GM06990 (cell line): ENCODE results near the gene WBP2.

ENCODE experiments used
- DNase-seq: peaks from one replicate; pipeline ENCODE4 v3.0.0-alpha.2; 2011; ENCODE audit not compliant: insufficient read length; ENCODE audit errors: extremely low read depth
- H3K27me3 ChIP-seq: replicated peaks from 2 replicates; pipeline ENCODE4 v1.6.0; 2011; ENCODE audit warnings: low read length; ENCODE audit not compliant: control insufficient read depth, insufficient read depth
- H3K36me3 ChIP-seq: 2 replicates; pipeline ENCODE4 v1.5.1; 2011; ENCODE audit warnings: low read length; ENCODE audit not compliant: control insufficient read depth, insufficient read depth
- H3K4me3 ChIP-seq: replicated peaks from 2 replicates; pipeline ENCODE4 v1.5.1; 2011; ENCODE audit warnings: low read depth, mild to moderate bottlenecking, control low read depth, low read length
- CTCF ChIP-seq: IDR thresholded peaks from 2 replicates; pipeline ENCODE4 v1.5.1; 2011; ENCODE audit warnings: low read length, control low read depth, mild to moderate bottlenecking, inconsistent platforms; ENCODE audit not compliant: insufficient read depth, poor library complexity, severe bottlenecking

Gene WBP2

GRCh38 chr17:75895370-75896155 lies 40.4 kb upstream of the WBP2 start:
- Histone ChIP-seq H3K36me3 (peaks cover 17% of the 10 kb centered on the region), H3K4me3 (peak overlapping the region; percentile 85), H3K27me3 (no peaks in the 10 kb centered on the region)
- DNase-seq, result peak; percentile 50
- TF ChIP-seq CTCF, result peak; percentile 38

- Histone ChIP-seq H3K36me3 (peaks cover 11% of the 10 kb centered on the region), H3K4me3 (no peak overlapping the region), H3K27me3 (no peaks in the 10 kb centered on the region)
- DNase-seq, result no peak
- TF ChIP-seq CTCF, result no peak
These were observed 39.1 kb upstream of the WBP2 start for GRCh38 chr17:75894049-75894733.

GRCh38 chr17:75893305-75894048 lies 38.3 kb upstream of the WBP2 start:
- no peak for DNase-seq
- peaks cover 11% of the 10 kb centered on the region for H3K36me3 ChIP-seq
- no peak overlapping the region for H3K4me3 ChIP-seq
- no peaks in the 10 kb centered on the region for H3K27me3 ChIP-seq
- TF ChIP-seq CTCF, result no peak

- no peak for TF ChIP-seq CTCF
- Histone ChIP-seq H3K4me3 (no peak overlapping the region), H3K27me3 (no peaks in the 10 kb centered on the region), H3K36me3 (peaks cover 11% of the 10 kb centered on the region)
- no peak for DNase-seq
These were observed 37.6 kb upstream of the WBP2 start for GRCh38 chr17:75892556-75893224.

- Histone ChIP-seq H3K36me3 (peaks cover 11% of the 10 kb centered on the region), H3K4me3 (no peak overlapping the region), H3K27me3 (no peaks in the 10 kb centered on the region)
- no peak for DNase-seq
- no peak for TF ChIP-seq CTCF
These were observed 36.7 kb upstream of the WBP2 start for GRCh38 chr17:75891605-75892555.
